HG02840 (cell line): ENCODE measurements around the gene CELA2B.
"Not testable (repeated sequence)": the region's sequence is repeated elsewhere in the genome, so short reads cannot be mapped to it uniquely, and the experiment has no call there.

Experiments used
- ATAC-seq: cut with Tn5 transposase; IDR thresholded peaks from one replicate; pipeline ENCODE4 v1.9.1; 2021; ENCODE audit warnings: mild to moderate bottlenecking, moderate library complexity, moderate number of reproducible peaks; ENCODE audit not compliant: unreplicated experiment, low FRiP score

CELA2B gene

GRCh38 chr1:15444468-15445389, 31.2 kb upstream of the CELA2B start:
- ATAC-seq, result no peak

- ATAC-seq, result no peak
These were observed 30.3 kb upstream of the CELA2B start for GRCh38 chr1:15445390-15446122.

GRCh38 chr1:15446212-15446611, 29.7 kb upstream of the CELA2B start:
- no peak for ATAC-seq

GRCh38 chr1:15448877-15449462, 26.9 kb upstream of the CELA2B start:
- ATAC-seq, result no peak

- no peak for ATAC-seq
These were observed 26.3 kb upstream of the CELA2B start for GRCh38 chr1:15449567-15449966.

- ATAC-seq, result no peak
These were observed 24.7 kb upstream of the CELA2B start for GRCh38 chr1:15451014-15451722.

- ATAC-seq, result no peak
These were observed 23.7 kb upstream of the CELA2B start for GRCh38 chr1:15452216-15452615.

- ATAC-seq, result no peak
These were observed 22.9 kb upstream of the CELA2B start for GRCh38 chr1:15452866-15453571.

GRCh38 chr1:15453734-15454133, 22.2 kb upstream of the CELA2B start:
- ATAC-seq, result no peak

- ATAC-seq, result no peak
These were observed 21.6 kb upstream of the CELA2B start for GRCh38 chr1:15454256-15454655.

GRCh38 chr1:15455522-15455921, 20.4 kb upstream of the CELA2B start:
- no peak for ATAC-seq

GRCh38 chr1:15456313-15456954, 19.5 kb upstream of the CELA2B start, which contains the start of gene CELA2A:
TSS of gene CELA2A (plus strand) at chr1:15456732. CDS start at chr1:15456754, 22 bp downstream.
- ATAC-seq, result no peak

GRCh38 chr1:15457585-15457984, 18.3 kb upstream of the CELA2B start:
- ATAC-seq, result no peak

GRCh38 chr1:15458388-15458787, 17.5 kb upstream of the CELA2B start:
- not testable (repeated sequence) for ATAC-seq

- no peak for ATAC-seq
These were observed 15.9 kb upstream of the CELA2B start for GRCh38 chr1:15459771-15460707.

GRCh38 chr1:15460708-15461095, 15.2 kb upstream of the CELA2B start:
- ATAC-seq, result no peak

GRCh38 chr1:15463064-15463800, 12.7 kb upstream of the CELA2B start:
- not testable (repeated sequence) for ATAC-seq

- ATAC-seq, result not testable (repeated sequence)
These were observed 12.0 kb upstream of the CELA2B start for GRCh38 chr1:15463926-15464322.
